Measurements from ENCODE around the gene ENSA.
"Not testable (repeated sequence)": the region's sequence is repeated elsewhere in the genome, so short reads cannot be mapped to it uniquely, and the experiment has no call there.

The ENSA gene

GRCh38 chr1:150621497-150622302, 7.7 kb downstream of the ENSA start:
- no peak for DNase-seq (ENCODE audit: low read depth)

DNA sequence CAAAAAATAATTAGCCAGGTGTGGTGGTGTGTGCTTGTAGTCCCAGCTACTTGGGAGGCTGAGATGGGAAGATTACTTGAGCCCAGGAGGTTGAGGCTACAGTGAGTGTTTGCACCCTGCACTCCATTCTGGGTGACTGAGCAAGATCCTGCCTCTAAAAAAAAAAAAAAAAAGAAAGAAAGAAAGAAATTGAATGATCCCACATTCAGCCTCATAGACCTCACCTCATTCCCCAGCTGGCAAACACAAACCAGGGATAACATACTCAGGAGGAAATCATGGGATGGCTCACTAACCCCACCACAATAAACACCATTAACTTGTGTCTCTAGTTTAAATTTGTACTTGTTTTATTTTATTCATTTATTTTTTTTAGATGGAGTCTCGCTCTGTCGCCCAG, 8.5 kb downstream of the ENSA start:
- DNase-seq (ENCODE audit: low read depth) = no peak

DNA sequence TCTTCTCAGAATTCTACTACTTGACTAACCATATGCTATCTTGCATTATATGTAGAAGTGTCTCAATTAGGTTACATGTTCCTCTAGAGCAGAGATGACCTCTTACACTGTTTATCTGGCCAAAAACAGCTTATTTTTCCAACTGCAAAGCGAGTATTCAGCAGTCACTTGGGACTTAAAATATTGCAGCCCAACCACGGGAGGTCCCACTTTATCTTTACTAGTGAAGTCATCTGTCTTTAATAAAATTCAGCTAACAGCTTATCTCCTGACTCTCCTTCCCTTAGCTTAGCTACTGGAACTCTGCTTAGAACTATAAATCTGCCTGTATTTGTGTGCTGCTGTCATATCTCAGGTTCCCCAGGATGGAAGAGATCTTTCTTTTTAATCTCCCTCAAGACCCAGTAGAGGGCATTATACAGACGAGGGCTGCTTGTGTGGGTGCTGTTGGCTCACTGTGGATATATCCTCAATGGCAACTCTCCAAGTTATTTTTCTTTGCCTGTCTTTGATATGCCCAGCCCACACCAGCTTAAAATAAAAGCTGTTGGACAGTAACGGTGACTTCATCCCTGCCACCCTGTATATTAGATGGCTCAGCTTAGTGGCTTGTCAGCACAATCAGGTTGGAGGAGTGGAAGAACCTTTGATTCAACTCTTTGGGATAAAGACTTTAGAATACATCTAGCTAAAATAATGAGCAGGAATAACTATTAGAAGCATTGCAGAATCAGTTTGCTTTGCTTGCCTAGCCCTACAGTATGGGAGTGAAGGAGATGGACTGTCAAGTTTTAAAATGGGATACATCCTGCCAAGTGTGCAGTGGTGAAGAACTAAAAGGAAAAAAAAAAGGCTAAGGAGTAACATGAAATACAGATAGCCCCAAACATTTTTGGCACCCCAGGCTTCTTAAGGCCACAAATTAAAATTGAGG, 9.6 kb downstream of the ENSA start:
- no peak for DNase-seq (ENCODE audit: low read depth)

DNA sequence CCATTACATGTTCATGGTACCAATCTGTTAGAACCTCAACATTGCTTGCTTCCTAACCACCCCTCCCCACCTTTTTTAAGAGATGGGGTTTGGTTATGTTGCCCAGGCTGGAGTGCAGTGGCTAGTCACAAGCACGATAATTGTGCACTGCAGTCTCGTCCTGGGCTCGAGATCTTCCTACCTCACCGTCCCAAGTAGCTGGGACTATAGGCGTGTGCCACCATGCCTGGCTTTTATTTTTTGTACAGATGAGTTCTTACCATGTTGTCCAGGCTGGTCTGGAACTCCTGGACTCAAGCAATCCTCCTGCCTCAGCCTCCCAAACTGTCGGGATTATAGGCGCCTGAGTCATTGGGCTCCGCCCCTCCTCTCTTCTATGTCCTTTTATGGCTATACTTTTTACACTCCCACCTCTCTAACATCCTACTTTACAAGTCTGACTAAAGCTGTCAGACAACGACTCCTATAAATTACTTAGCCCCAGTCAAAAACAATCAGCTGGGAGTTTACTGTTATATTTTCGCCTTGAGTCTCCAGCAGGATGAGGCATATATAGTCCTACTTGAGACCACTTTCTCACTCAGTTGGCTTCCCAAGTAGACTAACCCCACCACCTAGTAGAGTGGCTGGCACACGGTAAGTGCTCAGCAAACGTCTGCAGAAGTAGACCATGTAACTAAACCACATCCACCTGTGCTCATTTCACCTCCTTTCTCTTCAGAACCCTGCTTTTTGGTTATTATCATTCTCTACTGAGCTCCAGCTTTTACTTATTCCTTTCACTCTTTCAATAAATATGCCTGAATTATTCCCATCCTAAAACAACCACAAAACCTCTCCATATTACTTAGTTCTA, 13.8 kb downstream of the ENSA start:
- DNase-seq (ENCODE audit: low read depth) = no peak

- peak; percentile 47 for DNase-seq (ENCODE audit: low read depth)
These were observed 16.1 kb downstream of the ENSA start for GRCh38 chr1:150613061-150613920.

- no peak for DNase-seq (ENCODE audit: low read depth)
These were observed 17.4 kb downstream of the ENSA start for GRCh38 chr1:150612014-150612345.

DNA sequence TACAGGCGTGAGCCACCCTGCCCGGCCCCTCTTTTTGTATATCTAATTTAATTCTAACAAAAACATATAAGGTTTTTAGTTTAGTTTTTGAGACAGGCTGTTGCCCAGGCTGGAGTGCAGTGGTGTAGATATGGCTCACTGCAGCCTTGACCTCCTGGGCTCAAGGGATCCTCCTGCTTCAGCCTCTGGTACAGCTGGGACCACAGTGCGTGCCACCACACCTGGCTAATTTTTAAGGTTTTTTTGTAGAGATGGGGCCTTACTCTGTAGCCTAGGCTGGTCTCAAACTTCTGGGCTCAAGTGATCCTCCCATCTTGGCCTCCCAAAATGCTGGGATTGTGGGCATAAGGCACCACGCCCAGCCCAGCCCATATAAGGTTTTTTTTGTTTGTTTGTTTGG, 18.8 kb downstream of the ENSA start:
- no peak for DNase-seq (ENCODE audit: low read depth)

GRCh38 chr1:150609732-150610131, 19.7 kb downstream of the ENSA start:
- no peak for DNase-seq (ENCODE audit: low read depth)

GRCh38 chr1:150606463-150607142, 22.8 kb downstream of the ENSA start:
- no peak for DNase-seq (ENCODE audit: low read depth)

DNA sequence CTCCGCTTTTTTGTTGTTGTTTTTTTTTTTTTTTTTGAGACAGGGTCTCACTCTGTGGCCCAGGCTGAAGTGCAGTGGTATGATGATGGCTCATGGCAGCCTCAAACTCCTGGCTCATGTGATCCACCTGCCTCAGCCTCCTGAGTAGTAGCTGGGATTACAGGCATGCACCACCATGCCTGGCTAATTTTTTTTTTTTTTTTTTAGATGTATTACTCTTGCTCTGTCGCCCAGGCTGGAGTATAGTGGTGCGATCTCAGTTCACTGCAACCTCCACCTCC, 24.0 kb downstream of the ENSA start:
- DNase-seq (ENCODE audit: low read depth) = not testable (repeated sequence)

GRCh38 chr1:150604226-150604588, 25.2 kb downstream of the ENSA start:
- DNase-seq (ENCODE audit: low read depth) = no peak

- DNase-seq (ENCODE audit: low read depth) = no peak
These were observed 25.7 kb downstream of the ENSA start for GRCh38 chr1:150603711-150604110.

- DNase-seq (ENCODE audit: low read depth) = not testable (repeated sequence)
These were observed 27.0 kb downstream of the ENSA start for GRCh38 chr1:150602372-150602771.

DNA sequence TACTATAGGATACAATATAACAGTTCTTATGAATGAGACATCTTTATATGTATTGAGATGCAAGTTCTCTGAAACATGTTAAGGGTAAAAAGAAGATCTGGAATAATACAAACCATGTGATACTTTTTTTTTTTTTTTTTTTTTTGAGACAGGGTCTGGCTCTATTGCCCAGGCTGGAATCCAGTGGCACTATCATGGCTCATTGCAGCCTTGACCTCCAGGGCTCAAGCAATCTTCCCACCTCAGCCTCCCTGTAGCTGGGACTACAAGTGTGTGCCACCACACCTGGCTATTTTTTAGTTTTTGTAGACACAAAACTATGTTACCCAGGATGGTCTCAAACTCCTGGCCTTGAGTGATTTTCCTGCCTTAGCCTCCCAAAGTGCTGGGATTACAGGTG, 27.9 kb downstream of the ENSA start:
- no peak for DNase-seq (ENCODE audit: low read depth)

GRCh38 chr1:150598346-150598745, 31.1 kb downstream of the ENSA start:
- not testable (repeated sequence) for DNase-seq (ENCODE audit: low read depth)

DNA sequence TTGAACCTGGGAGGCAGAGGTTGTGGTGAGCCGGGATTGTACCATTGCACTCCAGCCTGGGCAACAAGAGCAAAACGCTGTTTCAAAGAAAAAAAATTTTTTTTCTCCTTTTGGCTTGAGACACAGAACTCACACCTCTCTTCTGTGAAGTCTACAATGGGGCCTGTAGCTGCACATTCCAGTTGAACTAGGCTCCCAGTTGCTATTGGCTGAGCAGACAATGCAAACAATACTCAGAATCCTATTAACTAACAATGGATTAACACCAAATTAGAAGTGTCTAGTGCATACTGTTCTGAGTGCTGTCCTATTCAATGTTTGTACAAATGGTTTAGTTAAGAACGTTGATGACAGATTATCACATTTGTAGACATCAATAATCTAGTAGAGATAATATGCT, 32.4 kb downstream of the ENSA start:
- DNase-seq (ENCODE audit: low read depth) = no peak

DNA sequence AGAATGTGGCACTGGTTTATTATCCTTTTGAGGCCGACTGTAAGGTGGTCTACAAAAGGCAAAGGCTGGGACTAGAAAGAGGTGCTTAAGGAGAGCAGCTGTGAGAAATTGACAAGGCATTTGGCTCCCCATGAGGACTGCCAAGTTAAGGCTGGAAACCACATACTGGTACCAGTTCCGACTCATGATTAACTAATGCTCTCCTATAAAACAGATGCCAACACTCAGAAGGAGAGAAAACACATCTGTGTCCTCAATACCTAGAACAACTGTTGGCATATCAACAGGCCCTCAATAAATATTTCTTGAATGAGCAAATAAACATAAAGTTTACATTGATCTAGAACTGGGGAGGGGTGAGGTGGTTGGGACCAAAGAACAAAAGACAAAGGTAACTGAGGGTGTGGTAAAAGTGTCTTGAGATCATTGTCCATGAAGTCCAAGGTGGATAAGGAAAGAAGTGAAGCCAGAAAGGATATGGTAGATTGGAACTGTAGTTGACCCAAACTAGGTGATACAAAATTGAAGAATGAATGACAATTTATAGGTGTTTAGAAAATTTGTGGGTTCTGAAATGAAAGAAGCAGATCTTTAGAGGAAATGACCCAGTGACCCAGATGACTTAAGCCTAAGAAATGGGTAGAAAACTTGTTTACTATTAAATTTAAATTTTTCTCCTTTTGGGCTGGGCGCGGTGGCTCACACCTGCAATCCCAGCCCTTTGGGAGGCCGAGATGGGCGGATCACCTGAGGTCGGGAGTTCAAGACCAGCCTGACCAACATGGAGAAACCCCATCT, 33.1 kb downstream of the ENSA start:
- no peak for DNase-seq (ENCODE audit: low read depth)

GRCh38 chr1:150582371-150582770, 47.0 kb downstream of the ENSA start:
- no peak for DNase-seq (ENCODE audit: low read depth)

DNA sequence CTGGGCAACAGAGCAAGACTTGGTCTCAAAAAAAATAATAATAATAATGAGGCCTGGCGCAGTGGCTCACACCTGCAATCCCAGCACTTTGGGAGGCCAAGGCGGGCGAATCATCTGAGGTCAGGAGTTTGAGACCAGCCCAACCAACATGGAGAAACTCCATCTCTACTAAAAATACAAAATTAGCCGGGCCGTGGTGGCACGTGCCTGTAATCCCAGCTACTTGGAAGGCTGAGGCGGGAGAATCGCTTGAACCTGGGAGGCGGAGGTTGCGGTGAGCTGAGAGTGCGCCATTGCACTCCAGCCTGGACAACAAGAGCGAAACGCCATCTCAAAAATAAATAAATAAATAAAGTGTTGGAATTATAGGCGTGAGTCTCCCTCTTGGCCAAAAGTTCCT, 47.5 kb downstream of the ENSA start:
- DNase-seq (ENCODE audit: low read depth) = not testable (repeated sequence)

DNA sequence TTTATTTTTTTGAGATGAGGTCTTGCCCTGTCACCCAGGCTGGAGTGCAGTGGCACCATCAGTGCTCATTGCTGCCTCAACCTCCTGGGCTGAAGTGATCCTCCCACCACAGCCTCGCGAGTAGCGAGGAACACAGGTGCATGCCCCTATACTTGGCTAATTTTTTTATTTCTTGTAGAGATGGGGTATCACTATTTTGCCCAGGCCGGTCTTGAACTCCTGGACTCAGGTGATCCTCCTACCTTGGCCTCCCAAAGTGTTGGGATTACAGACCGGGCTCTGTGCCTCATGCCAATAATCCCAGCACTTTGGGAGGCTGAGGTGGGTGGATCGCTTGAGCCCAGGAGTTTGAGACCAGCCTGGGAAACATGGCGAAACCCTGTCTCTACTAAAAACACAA, 48.0 kb downstream of the ENSA start:
- not testable (repeated sequence) for DNase-seq (ENCODE audit: low read depth)

Measured in HS-27A (cell line).